GM19238 (cell line): ENCODE results near the gene HIVEP2.

Experiments used
- DNase-seq: peaks from one replicate; pipeline ENCODE4 v3.0.0; 2011; ENCODE audit warnings: low spot score; ENCODE audit not compliant: insufficient read length

HIVEP2 gene

GRCh38 chr6:142714951-142715785 lies 229.8 kb downstream of the HIVEP2 start:
- no peak for DNase-seq

- no peak for DNase-seq
These were observed 231.0 kb downstream of the HIVEP2 start for GRCh38 chr6:142713959-142714358.

GRCh38 chr6:142712231-142712630 lies 232.7 kb downstream of the HIVEP2 start:
- DNase-seq: no peak

- no peak for DNase-seq
These were observed 236.3 kb downstream of the HIVEP2 start for GRCh38 chr6:142708651-142709050.

- no peak for DNase-seq
These were observed 237.7 kb downstream of the HIVEP2 start for GRCh38 chr6:142707255-142707654.

- DNase-seq: no peak
These were observed 238.8 kb downstream of the HIVEP2 start for GRCh38 chr6:142706210-142706609.

GRCh38 chr6:142705054-142705453 lies 239.9 kb downstream of the HIVEP2 start:
- DNase-seq: no peak

- no peak for DNase-seq
These were observed 242.2 kb downstream of the HIVEP2 start for GRCh38 chr6:142702501-142703460.
